Peyer's patch (tissue), 4 donors: ENCODE data around the gene KRT80. TPM values are rescaled to one million over a fixed set of nuclear protein-coding genes. Genes with fewer than 3 reads are reported as not detected.

ENCODE experiments used
- DNase-seq, 3 donors: peaks; one replicate each; pipeline ENCODE4 v3.0.0-alpha.2; 2017 to 2019
- H3K27ac ChIP-seq, 4 donors: fragments of 200-600 bp; sonication (generic); one replicate each; pipeline ENCODE4 v1.5.1; 2016 to 2019
- H3K27me3 ChIP-seq, 2 donors: fragments of 200-600 bp; sonication (generic); one replicate each; pipeline ENCODE4 v1.5.1; 2019
- H3K36me3 ChIP-seq, 3 donors: fragments of 200-600 bp; sonication (generic); one replicate each; pipeline ENCODE4 v1.5.1; 2016 to 2019
- H3K4me1 ChIP-seq, 4 donors: fragments of 200-600 bp; sonication (generic); one replicate each; pipeline ENCODE4 v1.5.1; 2016 to 2019
- H3K4me3 ChIP-seq, 4 donors: fragments of 200-600 bp; sonication (generic); 1 replicate in 3 of 4; 2 replicates in 1 of 4; pipeline ENCODE4 v1.5.1; 2016 to 2019; ENCODE audit warnings: mild to moderate bottlenecking in 1 of 4
- H3K9me3 ChIP-seq, 4 donors: fragments of 200-600 bp; sonication (generic); one replicate each; pipeline ENCODE4 v1.5.1; 2016 to 2019; ENCODE audit warnings: mild to moderate bottlenecking in 1 of 4
- CTCF ChIP-seq, 6 experiments: fragments of 450-650 bp in 4 of 6; fragments of 200-600 bp in 2 of 6; sonication (generic) in 1 of 6; IDR thresholded peaks; one replicate each; pipeline ENCODE4 v1.5.1; 2017 to 2019; ENCODE audit warnings: antibody characterized with exemption in 6 of 6, mild to moderate bottlenecking in 3 of 6, moderate library complexity in 1 of 6
- POLR2A ChIP-seq, 2 donors: fragments of 450-650 bp; IDR thresholded peaks; one replicate each; pipeline ENCODE4 v1.5.1; 2017; ENCODE audit warnings: antibody characterized with exemption in 2 of 2, mild to moderate bottlenecking in 2 of 2, moderate library complexity in 2 of 2
- total RNA-seq, 4 donors: library from RNA; depleted of rRNA; stranded (reverse); fragments of >200 nt; gene quantifications; one replicate each; pipeline ENCODE4 v1.1.0, GENCODE V29; 2016

KRT80 gene
- total RNA-seq, 4 donors from 2014 or later: 0.13 to 0.38 TPM; not detected in 2

- DNase-seq: no peak
- no peak overlapping the region for H3K4me3 ChIP-seq
- H3K4me1 ChIP-seq: no peaks in the 10 kb centered on the region
- no peaks in the 10 kb centered on the region for H3K9me3 ChIP-seq
- no peaks in the 10 kb centered on the region for H3K36me3 ChIP-seq
- no peak overlapping the region for H3K27ac ChIP-seq
- TF ChIP-seq CTCF (IDR thresholded peaks at IDR 0.05) (no peak), POLR2A (IDR thresholded peaks at IDR 0.05) (no peak)
- H3K27me3 ChIP-seq: no peaks in the 10 kb centered on the region
These were observed 10.7 kb downstream of the KRT80 start for GRCh38 chr12:52180971-52181628.

- TF ChIP-seq CTCF (IDR thresholded peaks at IDR 0.05): no peak
- no peak for TF ChIP-seq POLR2A (IDR thresholded peaks at IDR 0.05)
- H3K27me3 ChIP-seq: no peaks in the 10 kb centered on the region
- no peaks in the 10 kb centered on the region for H3K36me3 ChIP-seq
- H3K27ac ChIP-seq: no peak overlapping the region
- no peak overlapping the region for H3K4me3 ChIP-seq
- no peak for DNase-seq
- peaks cover 0 to 5% (median 0%) of the 10 kb centered on the region in 4 donors for H3K4me1 ChIP-seq
- no peaks in the 10 kb centered on the region for H3K9me3 ChIP-seq
These were observed 12.3 kb downstream of the KRT80 start for GRCh38 chr12:52179396-52179973.

GRCh38 chr12:52178984-52179383 is 12.8 kb downstream of the KRT80 start:
- Histone ChIP-seq H3K27ac (no peak overlapping the region), H3K4me1 (peaks cover 0 to 5% (median 0%) of the 10 kb centered on the region in 4 donors), H3K9me3 (no peaks in the 10 kb centered on the region), H3K4me3 (no peak overlapping the region), H3K27me3 (no peaks in the 10 kb centered on the region), H3K36me3 (no peaks in the 10 kb centered on the region)
- no peak for TF ChIP-seq POLR2A (IDR thresholded peaks at IDR 0.05)
- no peak for TF ChIP-seq CTCF (IDR thresholded peaks at IDR 0.05)
- DNase-seq: no peak

GRCh38 chr12:52178443-52178842 is 13.4 kb downstream of the KRT80 start:
- TF ChIP-seq CTCF (IDR thresholded peaks at IDR 0.05) (no peak), POLR2A (IDR thresholded peaks at IDR 0.05) (no peak)
- no peak for DNase-seq
- Histone ChIP-seq H3K27me3 (no peaks in the 10 kb centered on the region), H3K4me1 (peaks cover 0 to 5% (median 0%) of the 10 kb centered on the region in 4 donors), H3K27ac (no peak overlapping the region), H3K9me3 (no peaks in the 10 kb centered on the region), H3K36me3 (no peaks in the 10 kb centered on the region), H3K4me3 (no peak overlapping the region)

- H3K36me3 ChIP-seq: no peaks in the 10 kb centered on the region
- H3K4me3 ChIP-seq: no peak overlapping the region
- no peaks in the 10 kb centered on the region for H3K9me3 ChIP-seq
- no peak for DNase-seq
- H3K27ac ChIP-seq: no peak overlapping the region
- H3K4me1 ChIP-seq: peaks cover 0 to 5% (median 0%) of the 10 kb centered on the region in 4 donors
- no peaks in the 10 kb centered on the region for H3K27me3 ChIP-seq
- TF ChIP-seq POLR2A (IDR thresholded peaks at IDR 0.05) (no peak), CTCF (IDR thresholded peaks at IDR 0.05) (no peak)
These were observed 16.2 kb downstream of the KRT80 start for GRCh38 chr12:52175371-52176350.
